CD4-positive, alpha-beta T cell (primary cell): Measurements from ENCODE around the gene RUNDC1. TPM values are rescaled to one million over a fixed set of nuclear protein-coding genes. Genes with fewer than 3 reads are reported as not detected.

Experiments used
- ATAC-seq: fragments of 200-7000 bp; cut with Tn5 transposase; one replicate; pipeline ENCODE4 v1.10.0; 2022; ENCODE audit warnings: mild to moderate bottlenecking; ENCODE audit not compliant: poor library complexity
- CTCF ChIA-PET: fragments of 350-600 bp; sonication (Branson Sonifier 250); formaldehyde crosslinking; loops from one replicate; lab custom pipeline; 2021; ENCODE audit warnings: antibody characterized with exemption, inconsistent platforms; lab: Charles Lee
- POLR2A ChIA-PET: fragments of 350-600 bp; sonication (Branson Sonifier 250); formaldehyde crosslinking; loops from one replicate; lab custom pipeline; 2021; ENCODE audit warnings: antibody characterized with exemption, inconsistent platforms; lab: Charles Lee
- DNase-seq, 14 experiments: peaks; one replicate each; pipeline ENCODE4 v3.0.0-alpha.2; 2013 to 2020; ENCODE audit warnings: mixed read lengths in 2 of 14
- H3K27ac ChIP-seq, 2 donors: one replicate each; pipeline versions ENCODE4 v1.5.1 to v1.7.0; 2013; ENCODE audit warnings: low read length in 2 of 2, low read depth in 1 of 2, mild to moderate bottlenecking in 1 of 2
- H3K27me3 ChIP-seq, 2 experiments: 1 replicate in 1 of 2; 2 replicates in 1 of 2; pipeline versions ENCODE4 v1.6.1 to v1.7.0; 2013; ENCODE audit warnings: low read length in 2 of 2, control low read depth in 1 of 2, mild to moderate bottlenecking in 1 of 2, moderate library complexity in 1 of 2; ENCODE audit not compliant: insufficient read depth in 2 of 2, control insufficient read depth in 1 of 2
- H3K36me3 ChIP-seq: one replicate; pipeline ENCODE4 v1.6.1; 2013; ENCODE audit warnings: low read length, control low read depth; ENCODE audit not compliant: insufficient read depth
- H3K4me1 ChIP-seq: one replicate; pipeline ENCODE4 v1.6.1; 2013; ENCODE audit warnings: low read length, control low read depth; ENCODE audit not compliant: insufficient read depth
- H3K4me3 ChIP-seq: one replicate; pipeline ENCODE4 v1.5.1; 2013; ENCODE audit warnings: mild to moderate bottlenecking, low read length, moderate library complexity
- H3K9me3 ChIP-seq, 2 experiments: 1 replicate in 1 of 2; 2 replicates in 1 of 2; pipeline versions ENCODE4 v1.6.1 to v1.7.0; 2013; ENCODE audit warnings: low read length in 2 of 2, mild to moderate bottlenecking in 2 of 2, control low read depth in 1 of 2, moderate library complexity in 1 of 2; ENCODE audit not compliant: control insufficient read depth in 1 of 2, insufficient read depth in 1 of 2
- H3K27ac Mint-ChIP-seq: one replicate; pipeline ENCODE4 v1.8.0; 2020; ENCODE audit warnings: mixed read lengths
- H3K27me3 Mint-ChIP-seq: one replicate; pipeline ENCODE4 v1.8.0; 2021; ENCODE audit warnings: mixed read lengths
- H3K36me3 Mint-ChIP-seq: one replicate; pipeline ENCODE4 v1.8.0; 2021; ENCODE audit warnings: low read depth, mixed read lengths
- H3K4me1 Mint-ChIP-seq: one replicate; pipeline ENCODE4 v1.8.0; 2021; ENCODE audit warnings: low read depth, mixed read lengths
- H3K4me3 Mint-ChIP-seq: one replicate; pipeline ENCODE4 v1.8.0; 2020; ENCODE audit warnings: mild to moderate bottlenecking, mixed read lengths
- H3K9me3 Mint-ChIP-seq: one replicate; pipeline ENCODE4 v1.8.0; 2020; ENCODE audit warnings: mixed read lengths
- CTCF ChIP-seq: fragments of 200-600 bp; IDR thresholded peaks from one replicate; pipeline ENCODE4 v1.8.0; 2022; ENCODE audit warnings: antibody characterized with exemption, mild to moderate bottlenecking
- intact Hi-C, 2 experiments: fragments of 100-400 bp; cut with DNase I in 1 of 2; cut with micrococcal nuclease in 1 of 2; formaldehyde crosslinking; loops; one replicate each; pipeline versions ENCODE4 v1.15.1 to v1.9.0; 2023 to 2025; cut with DNase I, micrococcal nuclease
- total RNA-seq, 174 experiments: library from RNA in 2 of 174; stranded (reverse) in 2 of 174; gene quantifications; one replicate each; pipeline ENCODE4 v1.2.3 and lab custom pipeline; 2021 to 2026

The RUNDC1 gene
- total RNA-seq, 2 experiments from 2014 or later = 11.6 to 11.7 TPM

- Mint-ChIP-seq H3K4me1 (no peaks in the 10 kb centered on the region), H3K27ac (no peak overlapping the region), H3K27me3 (no peaks in the 10 kb centered on the region), H3K4me3 (no peak overlapping the region), H3K9me3 (no peaks in the 10 kb centered on the region), H3K36me3 (no peaks in the 10 kb centered on the region)
- DNase-seq (no peak), ATAC-seq (no peak)
- Histone ChIP-seq H3K4me1 (peaks cover 3% of the 10 kb centered on the region), H3K27me3 (no peaks in the 10 kb centered on the region), H3K27ac (no peak overlapping the region), H3K36me3 (no peaks in the 10 kb centered on the region), H3K4me3 (no peak overlapping the region), H3K9me3 (no peaks in the 10 kb centered on the region)
- intact Hi-C loops = no loop called here
- ChIA-PET POLR2A (no interaction called here), CTCF (interaction anchor here (1.5 kb wide), 1 partner anchor 187 kb away, joined by 3 read pairs; no protein-coding TSS in a partner anchor)
- no peak for TF ChIP-seq CTCF
These were observed 49.9 kb downstream of the RUNDC1 start for GRCh38 chr17:43030137-43030767.

- ChIA-PET CTCF (interaction anchor here (1.5 kb wide), 1 partner anchor 189 kb away, joined by 3 read pairs; no protein-coding TSS in a partner anchor), POLR2A (no interaction called here)
- no peaks in the 10 kb centered on the region for H3K4me1 Mint-ChIP-seq
- H3K27me3 ChIP-seq = no peaks in the 10 kb centered on the region
- H3K27ac Mint-ChIP-seq = no peak overlapping the region
- H3K27me3 Mint-ChIP-seq = no peaks in the 10 kb centered on the region
- H3K4me1 ChIP-seq = no peaks in the 10 kb centered on the region
- H3K4me3 ChIP-seq = no peak overlapping the region
- no peak overlapping the region for H3K4me3 Mint-ChIP-seq
- H3K9me3 ChIP-seq = no peaks in the 10 kb centered on the region
- H3K9me3 Mint-ChIP-seq = no peaks in the 10 kb centered on the region
- no peak for TF ChIP-seq CTCF
- intact Hi-C loops = no loop called here
- no peaks in the 10 kb centered on the region for H3K36me3 Mint-ChIP-seq
- no peaks in the 10 kb centered on the region for H3K36me3 ChIP-seq
- DNase-seq (no peak), ATAC-seq (no peak)
- no peak overlapping the region for H3K27ac ChIP-seq
These were observed 51.3 kb downstream of the RUNDC1 start for GRCh38 chr17:43031666-43032065.

GRCh38 chr17:43033948-43034881 is 53.9 kb downstream of the RUNDC1 start:
- POLR2A ChIA-PET = no interaction called here

More at GRCh38 chr17:43033948-43034881, 53.9 kb downstream of the RUNDC1 start:
- Mint-ChIP-seq H3K27me3 (no peaks in the 10 kb centered on the region), H3K4me3 (no peak overlapping the region), H3K36me3 (no peaks in the 10 kb centered on the region), H3K27ac (no peak overlapping the region), H3K9me3 (no peaks in the 10 kb centered on the region), H3K4me1 (no peaks in the 10 kb centered on the region)
- ATAC-seq = no peak
- no peak overlapping the region for H3K27ac ChIP-seq
- intact Hi-C loops = no loop called here
- H3K27me3 ChIP-seq = no peaks in the 10 kb centered on the region
- TF ChIP-seq CTCF = no peak
- CTCF ChIA-PET = no interaction called here
- no peaks in the 10 kb centered on the region for H3K36me3 ChIP-seq
- H3K4me3 ChIP-seq = no peak overlapping the region
- H3K9me3 ChIP-seq = no peaks in the 10 kb centered on the region
- H3K4me1 ChIP-seq = no peaks in the 10 kb centered on the region
- DNase-seq = no peak
